CD14-positive monocyte (primary cell): ENCODE results near the gene RAB7B. TPM values are rescaled to one million over a fixed set of nuclear protein-coding genes. Genes with fewer than 3 reads are reported as not detected.
A peak's percentile ranks its signal among the peaks of the same experiment; 100 is the strongest.

Experiments used
- DNase-seq, 3 donors: peaks; one replicate each; pipeline ENCODE4 v3.0.0-alpha.2; 2011 to 2022
- H2AFZ ChIP-seq: 2 replicates; pipeline ENCODE4 v1.6.0; 2012; ENCODE audit warnings: mild to moderate bottlenecking, low read depth, low read length, inconsistent platforms; ENCODE audit not compliant: insufficient read depth, poor library complexity, severe bottlenecking
- H3K27ac ChIP-seq, 2 donors: 1 replicate in 1 of 2; 2 replicates in 1 of 2; pipeline ENCODE4 v1.5.1; 2012 to 2013; ENCODE audit warnings: low read length in 2 of 2, control low read depth in 1 of 2, inconsistent platforms in 1 of 2, low read depth in 1 of 2, mild to moderate bottlenecking in 1 of 2
- H3K27me3 ChIP-seq, 2 donors: one replicate each; pipeline versions ENCODE4 v1.6.0 to v1.6.1; 2011 to 2013; ENCODE audit warnings: low read length in 2 of 2; ENCODE audit not compliant: control insufficient read depth in 2 of 2, insufficient read depth in 2 of 2
- H3K36me3 ChIP-seq, 2 donors: replicated peaks in 1 of 2; 1 replicate in 1 of 2; 2 replicates in 1 of 2; pipeline versions ENCODE4 v1.5.1 to v1.6.1; 2012 to 2013; ENCODE audit warnings: low read length in 2 of 2, control low read depth in 1 of 2, inconsistent platforms in 1 of 2, mild to moderate bottlenecking in 1 of 2; ENCODE audit not compliant: insufficient read depth in 2 of 2, control insufficient read depth in 1 of 2
- H3K4me1 ChIP-seq, 2 donors: 1 replicate in 1 of 2; 2 replicates in 1 of 2; pipeline versions ENCODE4 v1.5.1 to v1.6.1; 2012 to 2013; ENCODE audit warnings: low read length in 2 of 2, control low read depth in 1 of 2, inconsistent platforms in 1 of 2, mild to moderate bottlenecking in 1 of 2, moderate library complexity in 1 of 2; ENCODE audit not compliant: insufficient read depth in 2 of 2, control insufficient read depth in 1 of 2
- H3K4me2 ChIP-seq: replicated peaks from 2 replicates; pipeline ENCODE3; 2012; ENCODE audit warnings: low read length, moderate library complexity, mild to moderate bottlenecking; ENCODE audit not compliant: poor library complexity, severe bottlenecking; ENCODE audit errors: extremely low read depth
- H3K4me3 ChIP-seq, 3 experiments: fragments of 200-600 bp in 1 of 3; sonication (generic) in 1 of 3; replicated peaks in 1 of 3; 1 replicate in 2 of 3; 2 replicates in 1 of 3; pipeline ENCODE4 v1.5.1; 2011 to 2013; ENCODE audit warnings: low read length in 3 of 3, mild to moderate bottlenecking in 3 of 3, control low read depth in 2 of 3, low read depth in 2 of 3, inconsistent platforms in 1 of 3, moderate library complexity in 1 of 3
- H3K79me2 ChIP-seq: 2 replicates; pipeline ENCODE4 v1.6.0; 2012; ENCODE audit warnings: mild to moderate bottlenecking, control low read depth, inconsistent platforms, low read length, moderate library complexity; ENCODE audit not compliant: insufficient read depth
- H3K9ac ChIP-seq: 2 replicates; pipeline ENCODE4 v1.6.0; 2017; ENCODE audit warnings: low read length, mild to moderate bottlenecking; ENCODE audit not compliant: insufficient read depth, poor library complexity, severe bottlenecking
- H3K9me3 ChIP-seq, 2 donors: replicated peaks in 1 of 2; 1 replicate in 1 of 2; 2 replicates in 1 of 2; pipeline versions ENCODE4 v1.5.1 to v1.6.1; 2012 to 2013; ENCODE audit warnings: low read length in 2 of 2, control low read depth in 1 of 2; ENCODE audit not compliant: control insufficient read depth in 1 of 2, insufficient read depth in 1 of 2
- H4K20me1 ChIP-seq: 2 replicates; pipeline ENCODE4 v1.6.0; 2012; ENCODE audit warnings: mild to moderate bottlenecking, low read length, control low read depth, moderate library complexity; ENCODE audit not compliant: insufficient read depth
- H3K27ac Mint-ChIP-seq, 7 donors: one replicate each; pipeline ENCODE4 v1.8.0; 2020; ENCODE audit warnings: mild to moderate bottlenecking in 7 of 7, mixed read lengths in 7 of 7, moderate library complexity in 6 of 7, inconsistent platforms in 2 of 7
- H3K27me3 Mint-ChIP-seq, 3 donors: one replicate each; pipeline ENCODE4 v1.8.0; 2021 to 2022; ENCODE audit warnings: low read depth in 3 of 3, mild to moderate bottlenecking in 3 of 3, mixed read lengths in 3 of 3, moderate library complexity in 3 of 3, inconsistent platforms in 1 of 3
- H3K36me3 Mint-ChIP-seq, 2 donors: one replicate each; pipeline ENCODE4 v1.8.0; 2020; ENCODE audit warnings: mixed read lengths in 2 of 2, inconsistent platforms in 1 of 2, mild to moderate bottlenecking in 1 of 2
- H3K4me1 Mint-ChIP-seq: one replicate; pipeline ENCODE4 v1.8.0; 2020; ENCODE audit warnings: mild to moderate bottlenecking, mixed read lengths
- H3K4me3 Mint-ChIP-seq, 2 donors: one replicate each; pipeline ENCODE4 v1.8.0; 2020; ENCODE audit warnings: mild to moderate bottlenecking in 2 of 2, mixed read lengths in 2 of 2, moderate library complexity in 1 of 2
- H3K9me3 Mint-ChIP-seq, 7 donors: one replicate each; pipeline ENCODE4 v1.8.0; 2020 to 2022; ENCODE audit warnings: mixed read lengths in 7 of 7, mild to moderate bottlenecking in 6 of 7, moderate library complexity in 6 of 7, inconsistent platforms in 2 of 7
- CTCF ChIP-seq: fragments of 200-600 bp; IDR thresholded peaks from one replicate; pipeline ENCODE4 v1.8.0; 2022; ENCODE audit warnings: antibody characterized with exemption, mild to moderate bottlenecking
- WGBS: methylation state at CpG from one replicate; pipeline ENCODE4 v1.1.5; 2013; ENCODE audit warnings: missing lambda C conversion rate; ENCODE audit not compliant: insufficient coverage; 5-methylcytosine and 5-hydroxymethylcytosine counted together
- intact Hi-C, 2 donors: fragments of 100-400 bp; cut with micrococcal nuclease; formaldehyde crosslinking; loops; one replicate each; pipeline versions ENCODE4 v1.15.0 to v1.15.1; 2023
- polyA plus RNA-seq, 3 donors: library from polyadenylated mRNA; depleted of rRNA in 1 of 3; unstranded in 2 of 3; stranded (reverse) in 1 of 3; fragments of 300-500 nt in 2 of 3; fragments of >200 nt in 1 of 3; fragmentation: Illumina TruSeq in 2 of 3; gene quantifications; 1 replicate in 2 of 3; 2 replicates in 1 of 3; pipeline ENCODE4 v1.2.3, GENCODE V29; 2012 to 2021

The RAB7B gene
- polyA plus RNA-seq, 3 donors, result 0.41 to 0.52 (median 0.47) TPM

GRCh38 chr1:206015071-206015470 lies 11.9 kb upstream of the RAB7B start:
- DNase-seq, result no peak
- Histone ChIP-seq H3K27ac (no peak overlapping the region), H4K20me1 (no peaks in the 10 kb centered on the region), H3K4me1 (peaks cover 31 to 42% of the 10 kb centered on the region in 2 donors), H3K9ac (no peak overlapping the region), H3K9me3 (no peaks in the 10 kb centered on the region), H3K4me3 (no peak overlapping the region), H3K79me2 (no peaks in the 10 kb centered on the region), H2AFZ (no peak overlapping the region), H3K27me3 (no peaks in the 10 kb centered on the region), H3K4me2 (no peak overlapping the region), H3K36me3 (no peaks in the 10 kb centered on the region)
- Mint-ChIP-seq H3K4me3 (no peak overlapping the region), H3K4me1 (peaks cover 43% of the 10 kb centered on the region), H3K36me3 (no peaks in the 10 kb centered on the region), H3K9me3 (peaks cover 0 to 3% (median 0%) of the 10 kb centered on the region in 7 donors), H3K27me3 (peaks cover 0 to 2% (median 1%) of the 10 kb centered on the region in 3 donors), H3K27ac (no peak overlapping the region)
- no peak for TF ChIP-seq CTCF
- intact Hi-C loops, result no loop called here
- 0% methylated on average over 1 of the region's 1 CpG for WGBS

GRCh38 chr1:206014601-206015000 lies 11.4 kb upstream of the RAB7B start:
- peaks cover 31 to 42% of the 10 kb centered on the region in 2 donors for H3K4me1 ChIP-seq
- WGBS, result 75% methylated on average over 1 of the region's 5 CpGs
- Mint-ChIP-seq H3K36me3 (no peaks in the 10 kb centered on the region), H3K27ac (peak overlapping the region in 2 of 7 donors; percentile 14), H3K4me1 (peaks cover 43% of the 10 kb centered on the region), H3K9me3 (peaks cover 0 to 3% (median 0%) of the 10 kb centered on the region in 7 donors), H3K27me3 (peaks cover 0 to 2% (median 1%) of the 10 kb centered on the region in 3 donors), H3K4me3 (no peak overlapping the region)
- H3K4me2 ChIP-seq, result no peak overlapping the region
- no peak overlapping the region for H3K9ac ChIP-seq
- H3K36me3 ChIP-seq, result no peaks in the 10 kb centered on the region
- H3K27me3 ChIP-seq, result no peaks in the 10 kb centered on the region
- H3K9me3 ChIP-seq, result no peaks in the 10 kb centered on the region
- peak in 2 of 3 donors; percentile 35 to 46 for DNase-seq
- TF ChIP-seq CTCF, result no peak
- no peak overlapping the region for H3K4me3 ChIP-seq
- H4K20me1 ChIP-seq, result no peaks in the 10 kb centered on the region
- no peak overlapping the region for H2AFZ ChIP-seq
- H3K27ac ChIP-seq, result no peak overlapping the region
- no peaks in the 10 kb centered on the region for H3K79me2 ChIP-seq
- intact Hi-C loops, result loop anchor here in 1 of 2 donors (5.0 kb wide), 1 partner anchor 38 kb away; the partner anchor contains the start of gene RHEX
